ENCODE measurements around the gene HSD17B11.

HSD17B11 gene

DNA sequence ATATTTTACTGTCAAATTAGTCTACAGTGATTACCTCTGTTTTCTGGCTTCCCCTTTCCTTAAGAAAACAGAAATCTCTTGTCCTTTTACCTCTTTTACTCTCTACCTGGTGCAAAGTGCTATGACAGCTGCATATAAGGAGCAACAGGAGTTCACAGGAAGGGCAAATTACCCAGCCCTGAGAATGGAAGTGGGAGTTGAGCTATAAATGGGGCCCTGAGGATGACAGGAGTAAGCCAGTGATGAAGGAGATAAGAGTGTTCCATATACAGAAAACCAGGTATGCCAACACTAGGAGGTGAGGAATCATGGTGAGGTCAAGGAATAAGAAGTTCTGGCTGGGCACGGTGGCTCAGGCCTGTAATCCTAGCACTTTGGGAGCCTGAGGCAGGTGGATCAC is 63.9 kb downstream of the HSD17B11 start:
- no peak overlapping the region for H3K27ac ChIP-seq (ENCODE audit: low read depth, low read length, poor library complexity, severe bottlenecking)
- H3K4me1 ChIP-seq (ENCODE audit: insufficient read depth, low read length, severe bottlenecking), result no peaks in the 10 kb centered on the region
- H3K9me2 ChIP-seq (ENCODE audit: low read depth, low read length), result no peaks in the 10 kb centered on the region
- H3K4me3 ChIP-seq (ENCODE audit: low read depth, low read length, poor library complexity, severe bottlenecking), result no peak overlapping the region
- TF ChIP-seq, protein P1, sequence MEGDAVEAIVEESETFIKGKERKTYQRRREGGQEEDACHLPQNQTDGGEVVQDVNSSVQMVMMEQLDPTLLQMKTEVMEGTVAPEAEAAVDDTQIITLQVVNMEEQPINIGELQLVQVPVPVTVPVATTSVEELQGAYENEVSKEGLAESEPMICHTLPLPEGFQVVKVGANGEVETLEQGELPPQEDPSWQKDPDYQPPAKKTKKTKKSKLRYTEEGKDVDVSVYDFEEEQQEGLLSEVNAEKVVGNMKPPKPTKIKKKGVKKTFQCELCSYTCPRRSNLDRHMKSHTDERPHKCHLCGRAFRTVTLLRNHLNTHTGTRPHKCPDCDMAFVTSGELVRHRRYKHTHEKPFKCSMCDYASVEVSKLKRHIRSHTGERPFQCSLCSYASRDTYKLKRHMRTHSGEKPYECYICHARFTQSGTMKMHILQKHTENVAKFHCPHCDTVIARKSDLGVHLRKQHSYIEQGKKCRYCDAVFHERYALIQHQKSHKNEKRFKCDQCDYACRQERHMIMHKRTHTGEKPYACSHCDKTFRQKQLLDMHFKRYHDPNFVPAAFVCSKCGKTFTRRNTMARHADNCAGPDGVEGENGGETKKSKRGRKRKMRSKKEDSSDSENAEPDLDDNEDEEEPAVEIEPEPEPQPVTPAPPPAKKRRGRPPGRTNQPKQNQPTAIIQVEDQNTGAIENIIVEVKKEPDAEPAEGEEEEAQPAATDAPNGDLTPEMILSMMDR (IDR thresholded peaks at IDR 0.05; ENCODE audit: low read length), result no peak
- TF ChIP-seq EZH2 (IDR thresholded peaks at IDR 0.05; ENCODE audit: borderline replicate concordance, low read length), result no peak
- H3K9me3 ChIP-seq (ENCODE audit: low read length), result 0 out of 2 replicates have a peak, but pooled peaks cover 2% of the 10 kb centered on the region
- H3K9ac ChIP-seq (ENCODE audit: low read length), result no peak overlapping the region
- H4K20me1 ChIP-seq (ENCODE audit: insufficient read depth, low read length), result no peaks in the 10 kb centered on the region
- H3F3A ChIP-seq (ENCODE audit: insufficient read depth, low read length), result no peaks in the 10 kb centered on the region
- no peak overlapping the region for H2AFZ ChIP-seq (ENCODE audit: low read length)
- no peaks in the 10 kb centered on the region for H3K36me3 ChIP-seq (ENCODE audit: insufficient read depth, low read length)
- no peaks in the 10 kb centered on the region for H3K79me2 ChIP-seq (ENCODE audit: insufficient read depth, low read length)
- H3K4me2 ChIP-seq (ENCODE audit: low read length), result no peak overlapping the region
- H3K27me3 ChIP-seq (ENCODE audit: insufficient read depth, low read length), result no peaks in the 10 kb centered on the region

DNA sequence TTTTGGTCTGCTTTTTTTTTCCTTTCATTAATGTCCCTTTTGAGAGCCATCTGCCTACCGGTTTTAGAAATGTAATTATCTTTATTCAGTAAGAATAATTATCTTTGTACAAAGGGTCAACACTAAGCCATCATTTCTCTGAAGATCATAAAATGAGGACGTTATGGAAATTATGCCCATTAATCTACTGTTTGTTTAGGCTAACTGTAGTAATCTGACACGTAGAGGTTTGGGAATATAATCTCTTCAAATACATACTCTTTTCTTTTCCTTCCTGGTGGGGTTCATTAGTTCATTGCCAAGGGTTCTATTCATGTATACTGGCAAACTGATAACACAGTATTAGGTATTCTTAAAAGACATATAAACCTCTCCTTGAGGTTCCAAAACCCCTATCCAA is 64.5 kb downstream of the HSD17B11 start:
- H3K79me2 ChIP-seq (ENCODE audit: insufficient read depth, low read length), result no peaks in the 10 kb centered on the region
- H3K27ac ChIP-seq (ENCODE audit: low read depth, low read length, poor library complexity, severe bottlenecking), result no peak overlapping the region
- no peaks in the 10 kb centered on the region for H3K36me3 ChIP-seq (ENCODE audit: insufficient read depth, low read length)
- no peak overlapping the region for H3K4me3 ChIP-seq (ENCODE audit: low read depth, low read length, poor library complexity, severe bottlenecking)
- TF ChIP-seq, protein P1 (IDR thresholded peaks at IDR 0.05; ENCODE audit: low read length), result no peak
- no peak for TF ChIP-seq EZH2 (IDR thresholded peaks at IDR 0.05; ENCODE audit: borderline replicate concordance, low read length)
- no peaks in the 10 kb centered on the region for H3K9me2 ChIP-seq (ENCODE audit: low read depth, low read length)
- H3K4me2 ChIP-seq (ENCODE audit: low read length), result no peak overlapping the region
- no peaks in the 10 kb centered on the region for H3K27me3 ChIP-seq (ENCODE audit: insufficient read depth, low read length)
- no peak overlapping the region for H3K9ac ChIP-seq (ENCODE audit: low read length)
- no peaks in the 10 kb centered on the region for H3F3A ChIP-seq (ENCODE audit: insufficient read depth, low read length)
- H4K20me1 ChIP-seq (ENCODE audit: insufficient read depth, low read length), result no peaks in the 10 kb centered on the region
- no peaks in the 10 kb centered on the region for H3K9me3 ChIP-seq (ENCODE audit: low read length)
- H3K4me1 ChIP-seq (ENCODE audit: insufficient read depth, low read length, severe bottlenecking), result no peaks in the 10 kb centered on the region
- no peak overlapping the region for H2AFZ ChIP-seq (ENCODE audit: low read length)

DNA sequence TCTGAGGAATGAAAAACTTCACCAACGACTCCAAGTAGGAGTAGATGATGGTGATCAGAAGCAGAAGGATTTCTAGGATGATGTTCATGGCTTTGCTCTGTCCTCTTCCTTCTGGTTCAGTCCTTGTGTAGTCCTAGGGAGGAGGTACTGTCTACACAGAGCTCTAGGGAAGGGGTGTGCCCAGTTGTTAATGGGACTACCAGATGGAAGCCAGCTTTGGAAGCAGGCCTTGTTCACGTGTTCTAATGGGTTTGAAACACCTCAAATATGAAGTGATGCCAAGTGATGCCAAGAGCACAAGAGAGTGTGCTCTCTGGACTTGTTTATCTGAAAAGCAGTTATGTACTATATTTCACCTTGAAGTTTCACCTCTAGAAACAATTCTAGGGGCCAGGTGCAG is 68.2 kb downstream of the HSD17B11 start, which contains the start of gene HSD17B13:
TSS of gene HSD17B13 (minus strand) at position 129 of the 400 bp plus-strand sequence. CDS start at position 88, 41 bp downstream.
- no peak within 1 kb of the TSS for H2AFZ ChIP-seq (ENCODE audit: low read length)
- no peak within 1 kb of the TSS for H3K9ac ChIP-seq (ENCODE audit: low read length)
- H3K79me2 ChIP-seq (ENCODE audit: insufficient read depth, low read length), result no peaks in the 10 kb centered on the region
- H4K20me1 ChIP-seq (ENCODE audit: insufficient read depth, low read length), result no peaks in the 10 kb centered on the region
- TF ChIP-seq, protein P1 (IDR thresholded peaks at IDR 0.05; ENCODE audit: low read length), result no peak
- TF ChIP-seq EZH2 (IDR thresholded peaks at IDR 0.05; ENCODE audit: borderline replicate concordance, low read length), result no peak
- H3K36me3 ChIP-seq (ENCODE audit: insufficient read depth, low read length), result no peaks in the 10 kb centered on the region
- H3K4me1 ChIP-seq (ENCODE audit: insufficient read depth, low read length, severe bottlenecking), result no peaks in the 10 kb centered on the region
- H3K27ac ChIP-seq (ENCODE audit: low read depth, low read length, poor library complexity, severe bottlenecking), result no peak within 1 kb of the TSS
- H3K9me3 ChIP-seq (ENCODE audit: low read length), result no peaks in the 10 kb centered on the region
- H3K27me3 ChIP-seq (ENCODE audit: insufficient read depth, low read length), result no peaks in the 10 kb centered on the region
- no peak within 1 kb of the TSS for H3K4me3 ChIP-seq (ENCODE audit: low read depth, low read length, poor library complexity, severe bottlenecking)
- no peak within 1 kb of the TSS for H3K4me2 ChIP-seq (ENCODE audit: low read length)
- H3K9me2 ChIP-seq (ENCODE audit: low read depth, low read length), result no peaks in the 10 kb centered on the region
- H3F3A ChIP-seq (ENCODE audit: insufficient read depth, low read length), result no peaks in the 10 kb centered on the region
